Renal cortex interstitium (tissue), 11 donors: ENCODE measurements around the gene FBXL17. TPM values are rescaled to one million over a fixed set of nuclear protein-coding genes. Genes with fewer than 3 reads are reported as not detected.

ENCODE experiments used
- DNase-seq, 11 donors: peaks; one replicate each; pipeline ENCODE4 v3.0.0-alpha.2; 2013; ENCODE audit warnings: low read depth in 9 of 11, low spot score in 4 of 11; ENCODE audit errors: extremely low read depth in 1 of 11
- polyA plus RNA-seq, 3 donors: library from polyadenylated mRNA; unstranded; fragments of 120-200 nt; gene quantifications; one replicate each; pipeline ENCODE4 v1.2.1, GENCODE V29; 2013; ENCODE audit not compliant: insufficient read length in 3 of 3

Gene FBXL17
- polyA plus RNA-seq, 3 donors = 27.2 to 33.6 (median 30.4) TPM

DNA sequence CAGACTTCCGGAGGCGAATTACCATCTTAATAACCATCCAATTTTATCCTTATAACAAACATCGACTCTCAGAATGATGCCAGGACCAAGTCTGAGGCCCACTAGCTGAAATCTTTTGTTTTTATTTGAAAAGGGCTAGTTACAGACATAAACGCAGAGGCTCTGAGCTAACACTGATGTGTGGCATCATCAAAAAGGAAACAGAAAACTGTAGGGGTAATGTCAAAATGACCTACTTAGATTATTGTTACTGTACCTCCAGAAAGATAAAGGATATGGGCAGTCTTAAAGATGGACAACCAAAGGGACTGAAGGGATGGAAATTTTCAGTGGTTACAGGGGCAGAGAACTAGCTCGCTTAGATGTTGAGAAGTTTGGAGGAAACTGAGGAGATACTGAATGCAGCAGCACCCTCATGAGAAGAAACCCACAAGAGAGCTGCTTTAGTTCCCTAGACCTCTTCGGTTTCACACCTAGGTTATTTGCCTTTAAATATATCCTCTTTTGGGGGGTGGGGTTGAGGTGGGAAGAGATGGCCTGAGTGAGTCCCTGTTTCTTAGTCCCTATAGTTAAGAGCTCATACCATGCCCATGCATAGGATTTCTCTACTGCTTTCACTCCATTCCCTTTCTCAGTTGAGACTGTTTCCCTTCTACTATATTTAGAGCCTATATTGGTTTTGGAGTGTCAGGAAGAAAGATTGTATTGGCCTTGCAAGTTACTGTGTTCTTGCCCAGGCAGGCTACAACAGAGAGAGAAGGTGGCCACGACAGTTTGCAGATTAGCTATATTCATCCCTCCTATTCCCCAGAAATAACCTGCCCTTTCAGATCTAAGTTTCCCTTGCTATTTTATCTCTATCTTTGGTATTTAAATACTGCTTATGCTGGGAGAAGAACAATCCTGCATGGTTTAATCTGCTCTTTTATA lies 390.8 kb downstream of the FBXL17 start:
- no peak for DNase-seq

DNA sequence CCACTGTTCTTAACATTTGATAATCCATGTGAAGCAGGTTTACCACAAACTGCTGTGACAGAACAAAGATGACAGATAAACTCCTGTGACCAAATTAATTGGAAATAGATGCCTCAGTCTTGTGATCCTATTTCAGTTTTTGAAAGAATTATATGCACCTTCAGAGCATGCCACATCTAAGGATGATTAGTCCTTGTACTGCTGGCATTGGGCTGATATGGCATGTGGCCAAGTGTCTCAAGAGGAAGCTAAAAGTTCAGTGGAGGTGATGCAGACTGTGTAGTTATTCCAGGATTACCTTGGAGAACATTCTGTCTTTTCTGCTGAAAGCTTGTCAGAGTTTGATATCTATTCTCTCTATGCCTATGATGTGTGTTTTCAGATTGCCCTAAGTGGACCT lies 396.8 kb downstream of the FBXL17 start:
- peak in 1 of 11 donors; percentile 13 for DNase-seq

DNA sequence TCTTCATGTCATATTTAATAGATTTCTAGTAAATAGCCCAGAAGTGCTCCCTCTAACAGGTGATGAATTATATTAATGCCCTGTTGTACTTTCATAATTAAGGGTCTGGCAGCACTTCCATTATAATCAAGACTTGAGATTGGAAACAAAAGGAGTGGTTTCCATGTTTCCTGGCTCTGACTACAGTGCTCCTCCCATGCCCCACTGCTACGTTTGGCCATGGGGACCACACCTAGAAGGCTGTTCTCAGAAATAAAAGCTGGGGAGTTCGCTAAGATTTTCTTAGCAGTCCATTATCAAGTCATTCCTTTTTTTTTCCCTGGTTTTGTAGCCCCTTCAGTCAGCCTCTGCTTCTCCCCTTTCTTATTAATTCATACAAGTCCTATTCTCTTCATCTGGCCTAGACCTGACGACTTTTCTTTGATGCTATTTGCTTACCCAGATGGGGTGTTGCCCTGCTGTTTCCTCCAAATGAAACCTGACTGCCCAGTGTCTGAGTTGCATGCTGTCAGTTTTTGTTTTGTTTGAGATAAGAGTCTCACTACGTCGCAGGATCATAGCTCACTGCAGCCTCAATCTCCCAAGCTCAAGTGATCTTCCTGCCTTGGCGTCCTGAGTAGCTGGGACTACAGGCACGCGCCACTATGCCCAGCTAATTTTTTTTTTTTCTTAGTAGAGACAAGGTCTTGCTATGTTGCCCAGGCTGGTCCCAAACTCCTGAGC lies 399.0 kb downstream of the FBXL17 start:
- no peak for DNase-seq

DNA sequence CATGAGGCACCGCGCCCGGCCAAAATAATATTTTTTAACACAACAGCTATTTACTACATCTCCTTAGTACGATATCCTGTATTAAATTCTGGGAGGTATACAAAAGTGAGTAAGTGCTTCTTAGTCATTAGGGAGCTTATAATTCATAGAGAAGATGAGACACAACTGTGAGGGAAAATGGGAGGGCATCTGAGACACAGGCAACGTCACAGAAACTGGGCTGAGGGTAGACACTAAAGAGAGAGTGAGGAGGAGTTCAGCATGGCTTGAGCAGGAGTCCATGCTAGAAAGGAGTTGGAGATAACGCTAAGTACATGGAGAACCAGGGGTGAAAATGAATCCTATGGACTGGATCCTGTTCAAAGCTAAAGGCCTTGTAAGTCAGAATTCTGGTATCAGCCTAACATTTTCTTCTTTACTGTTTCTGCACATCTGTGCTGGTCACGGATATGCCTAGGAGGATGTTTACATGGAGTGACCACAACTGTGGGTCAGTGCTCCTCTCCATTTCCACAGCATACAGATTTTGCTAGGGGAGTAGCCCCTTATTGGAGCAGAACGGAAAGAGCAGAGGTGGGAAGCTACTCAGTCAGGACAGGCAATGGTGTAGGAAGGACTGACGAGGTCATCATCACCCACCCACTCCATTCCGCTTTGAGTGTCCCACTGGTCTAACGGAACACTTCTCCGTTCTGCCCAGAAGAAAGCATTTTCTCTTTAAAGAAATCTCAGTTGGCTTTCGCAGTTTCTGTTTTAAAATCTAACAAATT lies 400.8 kb downstream of the FBXL17 start:
- DNase-seq = peak in 8 of 11 donors; percentile 6 to 38 (median 24)

DNA sequence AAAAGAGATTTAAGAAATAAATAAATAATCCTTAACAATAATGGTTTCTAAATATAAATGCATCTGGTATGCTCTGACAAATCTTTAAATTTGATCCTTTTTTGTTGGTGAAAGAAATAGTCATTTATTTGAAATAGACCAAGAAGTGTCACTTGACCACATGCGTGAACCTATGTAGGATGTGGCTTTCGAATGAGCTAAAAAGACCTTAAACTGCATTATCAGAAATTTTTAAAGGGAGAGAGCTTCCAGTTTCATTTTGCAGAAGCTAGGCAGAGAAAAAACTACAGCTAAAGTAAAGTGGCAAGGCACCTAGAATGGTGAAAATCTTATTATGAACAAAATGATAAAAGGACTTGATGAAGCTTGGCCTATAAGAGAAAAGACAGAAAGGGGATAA lies 402.0 kb downstream of the FBXL17 start:
- no peak for DNase-seq

DNA sequence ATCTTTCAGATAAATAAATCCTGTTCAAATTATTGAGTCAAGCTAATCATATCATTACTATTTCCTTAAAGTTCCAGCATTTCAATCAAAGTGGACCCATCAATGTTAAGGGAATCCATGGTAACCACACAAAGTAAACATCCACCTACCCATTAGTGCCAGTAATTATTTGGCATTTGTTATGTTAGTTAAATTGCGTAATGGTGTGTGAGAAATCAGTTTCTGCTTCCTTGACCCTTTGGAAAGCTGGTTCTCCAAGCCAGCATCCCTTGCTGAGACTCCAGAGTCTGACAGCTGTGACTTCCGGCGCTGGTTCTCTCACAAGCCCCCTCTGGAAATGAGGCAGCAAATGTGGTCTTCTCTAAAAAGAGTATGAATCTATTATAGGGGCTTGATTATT lies 402.6 kb downstream of the FBXL17 start:
- no peak for DNase-seq

DNA sequence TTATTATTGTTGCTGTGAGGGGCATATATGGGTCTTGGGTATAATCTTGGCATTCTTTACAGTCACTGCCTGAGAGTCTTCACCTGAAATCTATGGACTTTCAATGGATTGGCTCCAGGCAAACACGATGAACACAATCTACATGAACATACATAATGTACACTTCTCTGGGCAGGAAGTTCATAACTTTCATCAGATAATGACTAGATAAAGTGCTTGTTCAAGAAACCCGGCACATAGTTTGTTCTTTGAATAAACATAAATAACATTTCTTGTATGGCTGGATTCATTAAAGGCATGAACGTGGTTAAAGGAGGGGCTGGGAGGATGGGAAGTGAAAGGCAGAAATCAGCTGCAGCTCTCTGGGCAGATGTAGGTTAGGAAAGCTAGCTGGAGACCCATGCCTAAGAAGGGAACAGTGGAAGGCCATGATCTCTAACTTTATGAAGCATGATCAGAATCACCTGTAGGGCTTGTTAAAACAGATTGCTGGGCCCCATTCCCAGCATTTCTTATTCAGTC lies 404.3 kb downstream of the FBXL17 start:
- DNase-seq = no peak

DNA sequence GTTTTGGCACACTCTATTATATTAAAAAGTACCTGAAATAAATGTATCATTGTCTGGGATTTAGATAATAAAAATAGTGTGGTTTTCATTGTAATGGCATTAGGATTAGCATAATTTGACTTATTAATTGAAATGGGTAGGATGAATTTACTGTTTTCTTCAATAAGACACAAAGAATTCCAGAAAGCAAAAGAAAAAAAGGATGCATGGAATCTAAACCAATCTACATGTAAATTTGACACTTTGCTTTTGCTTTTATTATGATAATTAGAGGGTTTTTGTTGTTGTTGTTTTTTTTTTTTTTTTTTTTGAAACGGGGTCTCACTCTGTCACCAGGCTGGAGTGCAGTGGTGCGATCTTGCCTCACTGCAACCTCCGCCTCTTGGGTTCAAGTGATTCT lies 406.3 kb downstream of the FBXL17 start:
- DNase-seq = no peak

DNA sequence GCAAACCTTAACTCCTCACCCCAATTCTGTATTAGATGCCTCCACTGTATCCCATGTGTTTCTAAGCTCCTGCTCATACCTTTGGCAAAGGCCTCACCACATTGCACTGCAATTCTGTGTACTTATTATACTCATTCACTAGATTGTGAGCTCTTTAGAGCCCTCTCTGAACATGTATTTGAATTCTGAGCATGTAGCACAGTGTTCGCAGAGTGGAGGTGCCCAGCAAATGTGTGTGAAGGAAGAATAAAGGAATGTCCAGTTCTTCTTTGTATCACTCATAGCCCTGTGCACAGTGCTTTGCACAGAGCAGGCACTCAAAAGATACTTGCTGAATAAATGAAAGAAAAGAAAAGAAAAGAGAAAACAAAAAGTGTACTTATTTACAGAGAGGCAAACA lies 410.1 kb downstream of the FBXL17 start:
- DNase-seq = no peak

DNA sequence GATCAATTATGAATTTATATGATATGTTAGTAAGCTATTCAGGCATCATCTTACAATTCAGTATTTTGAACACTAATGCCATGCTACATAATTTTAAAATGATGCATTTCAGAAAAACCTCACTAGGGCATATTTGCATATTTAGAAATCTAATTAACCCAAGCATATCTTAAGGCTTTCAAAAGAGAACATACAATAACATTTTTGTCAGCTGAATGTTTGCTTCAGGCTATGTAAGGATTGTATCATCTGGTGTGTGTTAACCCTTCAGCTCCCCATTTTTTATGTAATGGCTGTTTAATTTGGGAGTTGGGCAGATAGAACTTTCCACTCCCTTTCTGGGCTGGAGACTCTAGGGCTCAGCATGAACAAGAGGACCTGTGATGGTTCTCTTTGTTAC lies 412.1 kb downstream of the FBXL17 start:
- no peak for DNase-seq

DNA sequence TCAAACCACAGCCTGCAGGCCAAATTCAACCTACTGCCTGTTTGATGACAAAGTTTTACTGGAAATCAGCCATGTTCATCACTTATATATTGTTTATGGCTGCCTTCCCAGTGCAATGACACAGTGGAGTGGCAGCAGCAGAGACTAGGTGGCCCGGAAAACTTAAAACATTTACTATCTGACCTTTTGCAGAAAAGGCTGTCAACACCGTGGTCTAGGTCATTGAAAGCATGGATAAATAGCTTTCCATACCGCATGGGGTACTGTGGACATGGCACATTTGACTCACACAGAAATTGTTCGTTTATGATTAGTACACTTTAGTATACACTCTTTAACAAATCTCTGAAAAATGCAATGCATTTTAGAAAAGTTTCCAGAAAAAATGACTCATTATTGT lies 412.9 kb downstream of the FBXL17 start:
- no peak for DNase-seq

DNA sequence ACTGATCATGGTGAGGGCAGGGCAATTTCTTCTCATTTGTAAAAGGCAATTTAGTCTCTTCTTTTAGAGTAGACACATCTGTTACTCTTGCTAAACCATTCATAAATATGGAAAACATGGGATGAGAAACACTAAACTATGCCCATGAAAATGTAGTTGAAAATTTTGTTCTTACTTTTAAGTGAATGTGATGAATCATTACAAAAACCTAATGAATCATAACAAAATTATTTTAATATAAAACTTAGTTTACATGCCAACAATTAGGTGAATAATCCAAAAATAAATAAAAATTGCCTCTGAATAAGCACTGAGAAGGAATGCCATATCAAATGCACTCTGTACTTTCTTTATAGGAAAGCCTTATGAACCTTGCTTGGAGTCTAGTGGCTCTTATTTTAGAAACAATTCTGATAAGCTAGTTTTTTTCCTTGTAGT lies 413.5 kb downstream of the FBXL17 start:
- DNase-seq = no peak

DNA sequence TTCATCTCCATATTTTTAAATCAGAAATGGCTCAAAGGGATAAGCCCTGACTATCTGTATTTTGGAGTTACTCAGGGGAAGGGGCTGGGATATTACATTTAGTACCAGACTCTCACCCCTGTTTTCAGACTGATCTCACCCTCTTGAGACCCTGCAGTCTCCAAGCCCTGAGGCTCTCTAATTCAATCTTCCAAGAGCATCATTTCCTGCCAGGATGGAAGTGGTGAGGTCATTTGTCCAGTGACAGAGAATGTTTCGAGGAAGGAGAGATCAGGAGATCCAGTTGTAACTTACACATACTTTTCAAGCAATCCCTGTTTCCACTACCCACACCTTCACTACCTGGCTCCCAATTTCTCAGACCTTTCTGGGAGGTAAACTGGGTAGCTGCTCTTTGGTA lies 415.7 kb downstream of the FBXL17 start:
- no peak for DNase-seq

DNA sequence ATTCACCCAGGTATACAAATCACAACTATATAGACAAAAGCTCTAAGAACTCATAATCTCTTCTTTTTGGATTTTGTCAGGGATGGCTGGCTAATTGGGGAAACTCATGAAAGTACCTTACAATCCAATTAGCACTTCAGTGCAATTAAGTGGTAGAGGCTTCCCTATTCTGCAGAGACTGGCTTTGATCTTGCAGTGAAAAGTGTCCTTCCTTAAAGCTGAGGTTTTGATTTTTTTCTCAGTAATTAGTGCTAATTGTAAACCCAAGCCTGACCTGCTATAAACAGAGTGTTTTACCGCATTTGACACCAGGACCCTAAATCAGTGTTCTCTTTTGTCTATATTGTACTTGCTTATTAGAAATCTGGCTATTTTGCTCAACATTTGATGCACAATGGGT lies 417.2 kb downstream of the FBXL17 start:
- DNase-seq = no peak

DNA sequence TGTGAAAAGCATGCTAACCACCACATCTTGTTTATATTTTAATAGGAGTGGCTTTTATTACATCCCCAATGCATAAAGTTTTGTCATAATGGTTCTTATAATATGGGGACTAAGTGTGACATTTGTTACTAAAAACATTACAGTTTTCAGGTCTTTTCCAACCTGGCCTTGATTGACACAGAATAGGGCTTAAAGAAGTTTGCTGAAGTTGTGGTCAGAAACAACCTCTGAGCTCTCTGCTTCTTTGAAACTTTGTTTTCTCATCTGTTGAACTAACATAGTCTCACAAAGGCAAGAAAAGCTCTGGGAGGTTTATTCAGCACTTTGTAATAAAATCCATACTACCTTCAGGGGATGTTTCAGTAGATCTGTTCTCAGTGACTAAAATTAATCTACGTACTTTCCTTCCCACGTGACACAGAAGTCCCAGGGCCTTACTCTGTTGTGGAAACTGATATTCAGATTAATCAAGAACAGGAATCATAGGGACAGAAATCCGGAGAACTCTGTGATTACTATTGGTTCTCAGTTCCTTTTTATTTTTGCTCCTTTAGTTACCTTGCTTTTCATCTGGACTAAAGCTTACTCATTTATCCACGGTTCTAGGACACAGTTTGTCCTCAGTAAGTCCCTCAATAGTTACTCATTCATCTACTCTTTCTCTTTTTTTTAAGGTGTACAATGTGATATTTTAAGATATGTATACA lies 422.2 kb downstream of the FBXL17 start:
- DNase-seq = no peak

DNA sequence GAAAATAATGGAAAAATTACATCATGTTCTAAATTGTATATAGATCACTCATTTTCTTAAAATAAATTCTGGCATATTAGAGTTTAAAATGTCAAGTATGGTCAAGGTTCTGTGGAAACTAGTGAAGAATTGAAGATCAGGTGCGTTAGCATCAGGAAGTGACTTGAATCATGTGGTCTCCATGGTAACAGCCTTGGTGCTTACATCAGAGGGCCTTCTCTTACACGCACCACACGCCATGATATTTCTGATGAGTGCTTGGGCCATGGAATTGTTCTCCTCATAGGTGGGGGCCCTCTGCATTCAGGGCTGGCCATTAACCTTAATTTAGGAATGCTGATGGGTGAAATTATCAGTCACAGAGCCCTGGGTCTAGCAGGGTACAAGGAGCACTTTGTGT lies 423.0 kb downstream of the FBXL17 start:
- no peak for DNase-seq

DNA sequence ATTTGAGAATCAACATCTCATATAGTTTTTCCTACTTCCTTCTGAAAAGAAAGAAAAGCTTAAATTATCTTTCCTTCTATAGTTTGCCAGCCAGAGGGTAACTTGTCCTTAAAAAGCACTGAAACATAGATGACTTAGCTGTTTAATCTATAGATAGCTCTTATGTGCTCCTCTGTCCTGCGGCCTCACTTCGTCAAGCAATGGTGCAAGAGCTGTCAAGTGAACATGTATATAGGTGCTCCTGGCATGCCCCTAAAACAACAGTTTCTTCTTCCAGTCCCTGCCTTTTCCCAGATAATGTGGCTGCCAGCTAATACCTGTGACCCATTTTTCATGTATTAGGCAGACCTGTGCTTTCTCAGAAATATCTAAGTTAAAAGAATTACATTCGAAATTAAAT lies 423.5 kb downstream of the FBXL17 start:
- no peak for DNase-seq

DNA sequence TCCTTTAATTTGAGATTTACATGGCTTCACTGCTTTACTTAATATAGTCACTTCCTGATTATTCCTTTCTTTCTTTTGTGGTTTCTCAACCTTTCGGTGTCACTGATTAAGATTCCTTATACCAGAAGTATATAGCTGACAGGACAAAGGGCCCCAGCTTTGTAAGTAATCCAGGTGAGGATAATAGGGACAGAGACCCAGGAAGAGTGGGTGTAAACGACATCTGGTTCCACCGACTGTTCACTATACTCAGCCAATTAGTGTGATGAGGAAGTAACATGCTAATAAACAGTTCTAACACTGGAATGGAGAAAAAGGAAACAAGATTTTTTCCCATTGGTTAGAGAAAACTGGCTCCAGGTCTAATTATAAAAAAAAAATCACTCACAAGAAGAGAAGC lies 424.8 kb downstream of the FBXL17 start:
- no peak for DNase-seq

DNA sequence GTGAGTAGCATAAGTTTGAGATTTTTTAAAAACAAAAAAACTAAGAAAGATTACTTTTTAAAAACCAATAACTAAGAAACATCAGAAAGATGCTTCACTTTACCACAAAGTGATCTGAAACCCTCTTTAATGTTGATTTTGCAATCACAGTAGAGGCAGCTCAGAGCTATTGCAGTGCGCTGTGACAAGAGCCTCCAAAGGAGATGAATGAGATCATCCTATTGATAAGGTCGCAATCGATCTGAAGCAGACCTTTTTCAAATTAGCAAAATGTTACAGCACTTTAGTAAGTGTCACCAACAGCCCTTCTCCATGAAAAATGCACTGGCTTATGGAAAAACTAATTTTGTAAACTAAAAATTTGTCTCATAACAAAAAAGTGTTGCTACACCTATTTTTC lies 426.6 kb downstream of the FBXL17 start:
- no peak for DNase-seq
